DMS153 (cell line): ENCODE measurements around the gene TLR6.
"Not testable (repeated sequence)": the region's sequence is repeated elsewhere in the genome, so short reads cannot be mapped to it uniquely, and the experiment has no call there.

Source experiments
- DNase-seq: peaks from one replicate; lab custom pipeline; 2025; lab: John Stamatoyannopoulos, UW

TLR6 gene

GRCh38 chr4:38820329-38821061, 36.1 kb downstream of the TLR6 start:
- no peak for DNase-seq

GRCh38 chr4:38819569-38819968, 37.0 kb downstream of the TLR6 start:
- no peak for DNase-seq

DNA sequence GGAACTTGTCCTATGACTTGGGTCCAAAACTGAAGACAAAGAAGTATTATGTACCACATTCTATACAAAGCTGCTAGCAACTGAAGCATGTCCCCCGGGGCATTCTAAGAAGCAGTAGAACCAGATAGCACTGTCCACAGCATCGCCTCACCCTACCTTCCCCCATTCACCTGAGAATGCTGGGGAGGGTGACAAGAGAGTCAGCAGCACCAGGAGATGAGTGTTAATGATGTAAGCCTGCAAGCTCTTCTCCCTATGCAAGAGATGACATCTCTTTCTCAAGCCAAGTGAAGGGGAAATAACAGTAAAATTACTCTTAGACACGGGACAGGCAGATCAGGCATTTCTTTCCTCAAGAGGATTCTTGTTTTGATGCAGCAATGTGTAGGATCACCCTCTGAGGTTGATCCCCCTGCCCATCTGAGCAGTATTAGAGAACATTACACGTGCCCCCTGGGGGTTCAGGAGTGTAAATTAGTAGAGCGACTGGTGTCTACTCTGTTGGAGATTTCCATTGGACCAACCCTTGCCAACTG, 38.1 kb downstream of the TLR6 start:
- no peak for DNase-seq

- DNase-seq = no peak
Measured at GRCh38 chr4:38815885-38816782, 40.5 kb downstream of the TLR6 start.

DNA sequence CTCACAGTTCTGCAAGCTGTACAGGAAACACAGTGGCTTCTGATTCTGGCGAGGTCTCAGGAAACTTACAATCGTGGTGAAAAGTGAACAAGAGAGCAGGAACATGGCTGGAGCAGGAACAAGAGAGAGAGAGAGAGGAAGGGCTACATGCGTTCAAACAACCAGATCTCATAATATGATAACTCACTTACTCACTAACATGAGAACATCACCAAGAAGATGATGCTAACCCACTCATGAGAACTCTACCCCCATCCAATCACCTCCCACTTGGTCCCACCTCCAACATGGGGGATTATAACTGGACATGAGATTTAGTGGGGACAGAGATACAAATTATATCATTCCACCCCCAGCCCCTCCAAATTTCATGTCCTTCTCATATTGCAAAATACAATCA, 42.2 kb downstream of the TLR6 start:
- no peak for DNase-seq

GRCh38 chr4:38811297-38811696, 45.3 kb downstream of the TLR6 start:
- no peak for DNase-seq

DNA sequence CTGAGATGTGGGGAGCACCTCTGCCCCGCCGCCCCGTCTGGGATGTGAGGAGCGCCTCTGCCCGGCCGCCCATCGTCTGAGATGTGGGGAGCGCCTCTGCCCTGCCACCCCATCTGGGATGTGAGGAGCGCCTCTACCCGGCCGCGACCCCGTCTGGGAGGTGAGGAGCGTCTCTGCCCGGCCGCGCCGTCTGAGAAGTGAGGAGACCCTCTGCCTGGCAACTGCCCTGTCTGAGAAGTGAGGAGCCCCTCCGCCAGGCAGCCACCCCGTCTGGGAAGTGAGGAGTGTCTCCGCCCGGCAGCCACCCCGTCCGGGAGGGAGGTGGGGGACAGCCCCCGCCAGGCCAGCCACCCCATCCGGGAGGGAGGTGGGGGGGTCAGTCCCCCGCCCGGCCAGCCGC, 49.2 kb downstream of the TLR6 start:
- not testable (repeated sequence) for DNase-seq

DNA sequence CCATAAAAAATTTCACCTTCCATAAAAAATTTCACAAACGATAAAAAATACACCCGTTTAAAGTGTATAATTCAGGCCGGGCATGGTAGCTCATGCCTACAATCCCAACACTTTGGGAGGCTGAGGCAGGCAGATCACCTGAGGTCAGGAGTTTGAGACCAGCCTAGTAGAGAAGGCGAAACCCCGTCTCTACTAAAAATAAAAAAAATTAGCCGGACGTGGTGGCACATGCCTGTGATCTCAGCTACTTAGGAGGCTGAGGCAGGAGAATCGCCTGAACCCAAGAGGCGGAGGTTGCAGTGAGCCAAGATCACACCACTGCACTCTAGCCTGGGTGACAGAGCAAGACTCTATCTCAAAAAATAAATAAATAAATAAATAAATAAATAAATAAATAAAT, 50.4 kb downstream of the TLR6 start:
- not testable (repeated sequence) for DNase-seq

GRCh38 chr4:38805530-38806145, 51.0 kb downstream of the TLR6 start:
- no peak for DNase-seq

DNA sequence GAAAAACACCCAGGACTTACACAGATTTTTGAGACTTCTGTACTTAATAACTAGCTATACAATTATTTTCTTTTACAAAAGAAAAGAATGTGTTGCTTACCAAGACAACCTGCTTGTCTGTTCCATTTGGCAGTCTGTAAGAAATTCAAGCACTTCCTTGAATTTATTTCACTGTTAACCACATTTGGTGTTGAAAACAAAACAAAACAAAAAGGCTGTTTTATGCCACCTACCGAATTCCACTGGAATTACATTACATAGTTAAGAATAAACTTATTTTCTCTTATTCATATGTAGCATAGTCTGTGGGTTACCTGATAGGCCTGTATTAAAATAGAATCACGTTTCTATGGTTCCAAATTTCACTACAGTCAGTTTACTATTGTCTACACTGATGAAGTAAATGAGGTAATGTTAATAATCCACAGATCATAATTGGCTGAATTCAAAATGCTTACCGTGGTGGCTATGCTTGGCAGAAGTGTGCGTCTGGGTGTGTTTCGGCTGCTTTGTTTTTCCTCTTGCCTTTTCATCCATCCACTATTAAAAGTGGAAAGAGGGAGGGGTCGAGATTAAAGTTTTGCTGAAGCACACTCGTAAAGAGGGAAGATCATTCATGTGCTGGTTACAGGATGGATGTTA, 51.8 kb downstream of the TLR6 start, which contains the start of gene TLR1:
TSS of gene TLR1 (minus strand) at position 138 of the 642 bp plus-strand sequence. CDS start 5,960 bp downstream, outside the sequence.
- no peak for DNase-seq

DNA sequence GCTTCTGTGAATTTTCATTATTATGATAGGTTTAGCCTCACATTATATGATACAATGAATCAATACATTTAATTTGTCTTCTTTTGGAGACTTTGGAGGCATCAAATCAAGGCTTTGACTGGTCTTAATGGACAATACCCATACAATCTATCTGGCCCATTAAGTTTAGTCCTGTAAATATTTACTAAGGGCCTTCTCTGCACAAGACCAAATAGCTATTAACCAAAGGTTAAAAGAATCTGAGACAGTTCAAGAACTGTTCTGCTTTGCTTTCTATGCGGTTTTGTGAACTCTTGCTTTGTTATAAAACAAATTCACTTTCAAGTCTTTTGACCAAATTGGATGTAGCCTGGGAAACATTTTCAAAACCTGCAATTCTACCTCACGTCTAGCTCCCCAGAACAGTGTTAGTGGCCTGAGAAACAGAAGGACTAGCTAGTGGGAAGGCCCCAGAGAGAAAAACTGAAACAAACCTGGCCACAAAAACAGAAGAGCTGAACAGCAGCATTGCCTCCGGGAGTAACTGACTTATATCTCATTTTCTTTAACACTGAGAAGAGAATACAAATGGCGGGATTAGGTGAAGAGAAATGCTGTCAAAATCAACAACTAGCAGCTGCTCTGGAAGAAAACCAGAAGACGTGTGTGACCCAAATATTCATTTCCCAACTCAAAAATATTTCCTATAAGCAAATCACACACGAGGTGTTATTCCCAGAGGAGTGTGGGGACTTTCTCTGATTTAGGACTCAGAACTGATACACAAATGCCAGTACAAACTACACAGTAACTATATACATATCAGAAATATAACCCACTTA, 52.6 kb downstream of the TLR6 start:
- no peak for DNase-seq

GRCh38 chr4:38802561-38803355, 53.9 kb downstream of the TLR6 start:
- DNase-seq = no peak

- DNase-seq = no peak
Measured at GRCh38 chr4:38800961-38801450, 55.6 kb downstream of the TLR6 start.

DNA sequence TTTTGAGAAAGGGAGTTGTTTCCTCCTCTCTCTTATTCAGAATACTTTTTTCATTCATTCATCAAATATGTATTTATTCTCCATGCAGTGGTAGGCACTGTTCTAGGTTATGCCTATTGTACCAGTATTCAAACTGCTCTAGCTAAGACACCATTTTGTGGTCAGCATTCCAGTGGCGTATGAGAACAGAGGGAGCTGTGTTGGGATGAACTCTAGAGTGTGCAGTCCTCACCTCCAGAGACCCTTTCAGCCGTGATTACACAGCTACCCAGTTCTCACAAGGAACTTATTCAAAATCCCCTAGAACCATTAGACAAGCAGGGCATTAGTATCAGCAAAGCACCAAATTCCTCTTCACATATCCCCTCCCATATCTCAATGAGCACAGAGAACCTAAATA, 56.3 kb downstream of the TLR6 start:
- DNase-seq = no peak

GRCh38 chr4:38795087-38795486, 61.5 kb downstream of the TLR6 start:
- no peak for DNase-seq

GRCh38 chr4:38794051-38794450, 62.6 kb downstream of the TLR6 start:
- no peak for DNase-seq

GRCh38 chr4:38791010-38791409, 65.6 kb downstream of the TLR6 start:
- DNase-seq = no peak

GRCh38 chr4:38788317-38788716, 68.3 kb downstream of the TLR6 start:
- no peak for DNase-seq

- no peak for DNase-seq
Measured at GRCh38 chr4:38787693-38788092, 68.9 kb downstream of the TLR6 start.

DNA sequence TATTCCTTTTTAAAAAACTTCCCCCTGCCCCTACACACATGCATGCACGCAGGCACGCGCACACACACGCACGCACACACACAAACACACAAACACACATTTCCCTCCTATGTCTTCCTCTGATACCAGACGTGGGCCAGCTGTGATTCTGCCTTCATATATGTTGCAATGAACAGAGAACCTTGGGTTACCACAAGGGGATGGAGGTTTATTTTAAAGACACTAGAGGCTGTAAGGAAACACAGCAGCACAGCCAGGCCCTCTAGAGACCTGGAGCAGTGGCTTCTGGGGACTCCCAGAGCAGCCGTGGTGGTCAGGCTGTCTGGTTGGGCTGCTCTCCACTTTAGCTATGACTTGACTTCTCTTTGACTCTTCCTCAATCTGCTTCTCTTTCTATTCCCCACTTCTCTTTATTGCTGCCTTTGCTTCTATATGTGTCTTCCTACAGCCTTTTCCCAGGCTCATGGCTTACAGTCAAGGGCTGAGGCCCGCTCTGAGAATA, 70.7 kb downstream of the TLR6 start:
- no peak for DNase-seq
